Smooth muscle cell (in vitro differentiated cells): ENCODE data around the gene DYDC1. TPM values are rescaled to one million over a fixed set of nuclear protein-coding genes. Genes with fewer than 3 reads are reported as not detected.
A peak's percentile ranks its signal among the peaks of the same experiment; 100 is the strongest.

Experiments used
- DNase-seq: peaks from one replicate; lab custom pipeline; 2025; ENCODE audit not compliant: unreplicated experiment; lab: John Stamatoyannopoulos, UW
- H2AFZ ChIP-seq: fragments of 200-600 bp; sonication (generic); 2 replicates; pipeline ENCODE4 v1.6.0; 2016; ENCODE audit warnings: antibody characterized with exemption, low read depth, mild to moderate bottlenecking
- H3F3A ChIP-seq: fragments of 200-600 bp; sonication (generic); 2 replicates; pipeline ENCODE4 v1.6.0; 2017; ENCODE audit warnings: antibody characterized with exemption, low read depth
- H3K27ac ChIP-seq: fragments of 200-600 bp; sonication (generic); 2 replicates; pipeline ENCODE4 v1.5.1; 2016; ENCODE audit warnings: low read depth, mild to moderate bottlenecking
- H3K27me3 ChIP-seq: fragments of 200-600 bp; sonication (generic); 2 replicates; pipeline ENCODE4 v1.6.1; 2016; ENCODE audit warnings: low read depth, mild to moderate bottlenecking
- H3K36me3 ChIP-seq: fragments of 200-600 bp; sonication (generic); 2 replicates; pipeline ENCODE4 v1.5.1; 2016; ENCODE audit warnings: low read depth
- H3K4me1 ChIP-seq: fragments of 200-600 bp; sonication (generic); 2 replicates; pipeline ENCODE4 v1.5.1; 2016; ENCODE audit warnings: low read depth
- H3K4me2 ChIP-seq: fragments of 200-600 bp; sonication (generic); 2 replicates; pipeline ENCODE4 v1.6.0; 2016; ENCODE audit warnings: mild to moderate bottlenecking
- H3K4me3 ChIP-seq: fragments of 200-600 bp; sonication (generic); 2 replicates; pipeline ENCODE4 v1.5.1; 2016; ENCODE audit warnings: mild to moderate bottlenecking
- H3K79me2 ChIP-seq: fragments of 200-600 bp; sonication (generic); 2 replicates; pipeline ENCODE4 v1.6.0; 2016; ENCODE audit warnings: low read depth, mild to moderate bottlenecking
- H3K9ac ChIP-seq: fragments of 200-600 bp; sonication (generic); 2 replicates; pipeline ENCODE4 v1.6.0; 2016; ENCODE audit warnings: low read depth
- H3K9me3 ChIP-seq: fragments of 200-600 bp; sonication (generic); replicated peaks from 2 replicates; pipeline ENCODE4 v1.5.1; 2016; ENCODE audit warnings: low read depth
- H4K20me1 ChIP-seq: fragments of 200-600 bp; sonication (generic); 2 replicates; pipeline ENCODE4 v1.6.0; 2016; ENCODE audit warnings: low read depth
- WGBS: methylation state at CpG from one replicate; pipeline ENCODE4 v1.1.7; 2016; ENCODE audit warnings: low lambda C conversion rate; 5-methylcytosine and 5-hydroxymethylcytosine counted together
- polyA plus RNA-seq: library from polyadenylated mRNA; unstranded; fragments of >200 nt; fragmentation: Nextera tagmentation; extraction: Ambion mirVana; gene quantifications from 2 replicates; pipeline ENCODE4 v1.2.1, GENCODE V29; 2016
- total RNA-seq: library from RNA; depleted of rRNA; stranded (reverse); fragments of >200 nt; gene quantifications from 2 replicates; pipeline ENCODE4 v1.2.3, GENCODE V29; 2014
- TF ChIP-seq, protein P1 (sequence below): fragments of 200-600 bp; sonication (generic); IDR thresholded peaks from 2 replicates; pipeline ENCODE4 v1.5.1; 2017; ENCODE audit warnings: borderline replicate concordance, mild to moderate bottlenecking, antibody characterized with exemption; ENCODE audit not compliant: insufficient read depth, poor library complexity, severe bottlenecking

Gene DYDC1
- total and polyA plus RNA-seq, 2 experiments from 2014 or later: not detected

DNA sequence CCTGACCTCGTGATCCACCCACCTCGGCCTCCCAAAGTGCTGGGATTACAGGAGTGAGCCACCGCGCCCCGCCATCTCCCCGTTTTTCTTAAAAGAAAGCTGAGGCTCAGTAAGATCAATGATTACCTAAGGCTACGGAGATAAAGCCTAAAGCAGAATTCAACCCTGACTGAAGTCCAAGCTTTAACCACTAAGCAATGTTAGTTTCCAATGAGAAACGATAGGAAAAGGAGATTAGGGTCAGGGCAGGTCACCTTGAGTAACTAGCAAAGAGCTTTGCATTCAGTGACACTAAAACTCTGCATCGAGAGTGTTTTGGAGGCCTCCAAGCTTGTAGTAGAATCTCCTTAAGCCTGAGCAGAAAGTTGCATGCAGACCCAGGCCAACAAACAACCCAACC lies 34.2 kb upstream of the DYDC1 start:
- Histone ChIP-seq H3K79me2 (no peaks in the 10 kb centered on the region), H3K9me3 (no peaks in the 10 kb centered on the region), H3K9ac (no peak overlapping the region), H4K20me1 (no peaks in the 10 kb centered on the region), H3K36me3 (no peaks in the 10 kb centered on the region), H2AFZ (no peak overlapping the region), H3K27me3 (no peaks in the 10 kb centered on the region), H3K27ac (no peak overlapping the region), H3K4me3 (no peak overlapping the region), H3K4me2 (no peak overlapping the region), H3F3A (no peaks in the 10 kb centered on the region), H3K4me1 (no peaks in the 10 kb centered on the region)
- WGBS: 88% methylated on average over 9 of the region's 9 CpGs
- DNase-seq: no peak
- TF ChIP-seq, protein P1, sequence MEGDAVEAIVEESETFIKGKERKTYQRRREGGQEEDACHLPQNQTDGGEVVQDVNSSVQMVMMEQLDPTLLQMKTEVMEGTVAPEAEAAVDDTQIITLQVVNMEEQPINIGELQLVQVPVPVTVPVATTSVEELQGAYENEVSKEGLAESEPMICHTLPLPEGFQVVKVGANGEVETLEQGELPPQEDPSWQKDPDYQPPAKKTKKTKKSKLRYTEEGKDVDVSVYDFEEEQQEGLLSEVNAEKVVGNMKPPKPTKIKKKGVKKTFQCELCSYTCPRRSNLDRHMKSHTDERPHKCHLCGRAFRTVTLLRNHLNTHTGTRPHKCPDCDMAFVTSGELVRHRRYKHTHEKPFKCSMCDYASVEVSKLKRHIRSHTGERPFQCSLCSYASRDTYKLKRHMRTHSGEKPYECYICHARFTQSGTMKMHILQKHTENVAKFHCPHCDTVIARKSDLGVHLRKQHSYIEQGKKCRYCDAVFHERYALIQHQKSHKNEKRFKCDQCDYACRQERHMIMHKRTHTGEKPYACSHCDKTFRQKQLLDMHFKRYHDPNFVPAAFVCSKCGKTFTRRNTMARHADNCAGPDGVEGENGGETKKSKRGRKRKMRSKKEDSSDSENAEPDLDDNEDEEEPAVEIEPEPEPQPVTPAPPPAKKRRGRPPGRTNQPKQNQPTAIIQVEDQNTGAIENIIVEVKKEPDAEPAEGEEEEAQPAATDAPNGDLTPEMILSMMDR: no peak

- Histone ChIP-seq H3K9me3 (no peaks in the 10 kb centered on the region), H4K20me1 (no peaks in the 10 kb centered on the region), H3K4me2 (no peak overlapping the region), H2AFZ (no peak overlapping the region), H3K9ac (no peak overlapping the region), H3K27me3 (no peaks in the 10 kb centered on the region), H3K27ac (no peak overlapping the region), H3K36me3 (no peaks in the 10 kb centered on the region), H3K79me2 (no peaks in the 10 kb centered on the region), H3K4me3 (no peak overlapping the region), H3F3A (no peaks in the 10 kb centered on the region), H3K4me1 (no peaks in the 10 kb centered on the region)
- WGBS: 24% methylated on average over 4 of the region's 4 CpGs
- TF ChIP-seq, protein P1: peak; percentile 67
- no peak for DNase-seq
Observed at GRCh38 chr10:80382989-80383388, 26.4 kb upstream of the DYDC1 start.

- no peaks in the 10 kb centered on the region for H3K4me1 ChIP-seq
- no peak overlapping the region for H2AFZ ChIP-seq
- H3K9ac ChIP-seq: no peak overlapping the region
- H3K79me2 ChIP-seq: no peaks in the 10 kb centered on the region
- no peaks in the 10 kb centered on the region for H3K27me3 ChIP-seq
- 53% methylated on average over 4 of the region's 4 CpGs for WGBS
- no peaks in the 10 kb centered on the region for H3K9me3 ChIP-seq
- no peaks in the 10 kb centered on the region for H4K20me1 ChIP-seq
- H3K36me3 ChIP-seq: no peaks in the 10 kb centered on the region
- H3F3A ChIP-seq: no peaks in the 10 kb centered on the region
- DNase-seq: no peak
- TF ChIP-seq, protein P1: no peak
- no peak overlapping the region for H3K4me2 ChIP-seq
- H3K27ac ChIP-seq: no peak overlapping the region
- H3K4me3 ChIP-seq: no peak overlapping the region
Observed at GRCh38 chr10:80380185-80380584, 23.6 kb upstream of the DYDC1 start.

DNA sequence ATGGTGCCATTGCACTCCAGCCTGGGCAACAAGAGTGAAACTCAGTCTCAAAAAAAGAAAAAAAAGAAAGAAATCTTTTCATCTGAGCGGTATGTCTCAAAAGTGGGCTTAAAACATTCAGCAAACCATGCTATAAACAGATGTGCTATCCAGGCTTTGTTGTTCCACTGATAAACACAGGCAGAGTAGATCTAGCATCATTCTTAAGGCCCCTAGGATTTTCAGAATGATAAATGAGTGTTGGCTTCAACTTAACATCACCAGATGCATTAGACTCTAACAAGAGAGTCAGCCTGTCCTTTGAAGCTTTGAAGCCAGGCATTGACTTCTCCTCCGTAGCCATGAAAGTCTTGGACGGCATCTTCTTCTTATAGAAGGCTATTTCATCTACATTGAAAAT lies 23.1 kb upstream of the DYDC1 start:
- Histone ChIP-seq H3K4me1 (no peaks in the 10 kb centered on the region), H3K4me3 (no peak overlapping the region), H3K9ac (no peak overlapping the region), H3K36me3 (no peaks in the 10 kb centered on the region), H3K27me3 (no peaks in the 10 kb centered on the region), H3K79me2 (no peaks in the 10 kb centered on the region), H3K27ac (no peak overlapping the region), H3F3A (no peaks in the 10 kb centered on the region), H2AFZ (no peak overlapping the region), H3K9me3 (no peaks in the 10 kb centered on the region), H4K20me1 (no peaks in the 10 kb centered on the region), H3K4me2 (no peak overlapping the region)
- TF ChIP-seq, protein P1: no peak
- WGBS: 49% methylated on average over 3 of the region's 3 CpGs
- DNase-seq: no peak
